Measurements from ENCODE around the gene CYP2C18. TPM values are rescaled to one million over a fixed set of nuclear protein-coding genes. Genes with fewer than 3 reads are reported as not detected.
"Not testable (repeated sequence)": the region's sequence is repeated elsewhere in the genome, so short reads cannot be mapped to it uniquely, and the experiment has no call there.

Gene CYP2C18
- total RNA-seq, 1 donor from 2014 or later = not detected

GRCh38 chr10:94725871-94726270 lies 42.3 kb downstream of the CYP2C18 start:
- DNase-seq (ENCODE audit: low spot score) (no peak), ATAC-seq (no peak)
- intact Hi-C loops (cut with DNase I) = no loop called here

DNA sequence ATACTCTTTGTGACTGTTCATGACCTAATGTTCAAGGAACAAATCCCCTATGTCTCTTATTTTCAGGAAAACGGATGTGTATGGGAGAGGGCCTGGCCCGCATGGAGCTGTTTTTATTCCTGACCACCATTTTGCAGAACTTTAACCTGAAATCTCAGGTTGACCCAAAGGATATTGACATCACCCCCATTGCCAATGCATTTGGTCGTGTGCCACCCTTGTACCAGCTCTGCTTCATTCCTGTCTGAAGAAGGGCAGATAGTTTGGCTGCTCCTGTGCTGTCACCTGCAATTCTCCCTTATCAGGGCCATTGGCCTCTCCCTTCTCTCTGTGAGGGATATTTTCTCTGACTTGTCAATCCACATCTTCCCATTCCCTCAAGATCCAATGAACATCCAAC lies 51.7 kb downstream of the CYP2C18 start:
- ATAC-seq (no peak), DNase-seq (ENCODE audit: low spot score) (no peak)

GRCh38 chr10:94738588-94738987 lies 55.1 kb downstream of the CYP2C18 start:
- ATAC-seq (no peak), DNase-seq (ENCODE audit: low spot score) (no peak)
- intact Hi-C loops (cut with DNase I) = no loop called here

More for the DNA sequence above, 51.7 kb downstream of the CYP2C18 start:
- intact Hi-C loops (cut with DNase I) = no loop called here

GRCh38 chr10:94747137-94747536 lies 63.6 kb downstream of the CYP2C18 start:
- ATAC-seq = no peak
- intact Hi-C loops (cut with DNase I) = no loop called here
- DNase-seq (ENCODE audit: low spot score) = no peak

GRCh38 chr10:94747838-94748237 lies 64.3 kb downstream of the CYP2C18 start:
- intact Hi-C loops (cut with DNase I) = no loop called here
- ATAC-seq (no peak), DNase-seq (ENCODE audit: low spot score) (no peak)

GRCh38 chr10:94757916-94758315 lies 74.4 kb downstream of the CYP2C18 start:
- ATAC-seq (no peak), DNase-seq (ENCODE audit: low spot score) (no peak)
- intact Hi-C loops (cut with DNase I) = no loop called here

GRCh38 chr10:94760586-94761178 lies 77.2 kb downstream of the CYP2C18 start:
- DNase-seq (ENCODE audit: low spot score) (no peak), ATAC-seq (no peak)
- intact Hi-C loops (cut with DNase I) = loop anchor here (1.0 kb wide), 1 partner anchor 26 kb away; no protein-coding TSS in a partner anchor

DNA sequence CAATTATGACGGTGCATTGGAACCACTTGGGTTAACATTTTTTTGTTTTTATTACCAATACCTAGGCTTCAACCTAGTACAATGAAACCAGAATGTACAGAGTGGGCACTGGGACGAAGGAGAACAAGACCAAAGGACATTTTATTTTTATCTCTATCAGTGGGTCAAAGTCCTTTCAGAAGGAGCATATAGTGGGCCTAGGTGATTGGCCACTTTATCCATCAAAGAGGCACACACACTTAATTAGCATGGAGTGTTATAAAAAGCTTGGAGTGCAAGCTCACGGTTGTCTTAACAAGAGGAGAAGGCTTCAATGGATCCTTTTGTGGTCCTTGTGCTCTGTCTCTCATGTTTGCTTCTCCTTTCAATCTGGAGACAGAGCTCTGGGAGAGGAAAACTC lies 78.9 kb downstream of the CYP2C18 start, which contains the start of gene CYP2C19:
CYP2C19 (plus strand) TSS at position 289 of the 400 bp plus-strand sequence; CDS start at position 314, 25 bp downstream.
- DNase-seq (ENCODE audit: low spot score) = no peak
- intact Hi-C loops (cut with DNase I) = no loop called here

DNA sequence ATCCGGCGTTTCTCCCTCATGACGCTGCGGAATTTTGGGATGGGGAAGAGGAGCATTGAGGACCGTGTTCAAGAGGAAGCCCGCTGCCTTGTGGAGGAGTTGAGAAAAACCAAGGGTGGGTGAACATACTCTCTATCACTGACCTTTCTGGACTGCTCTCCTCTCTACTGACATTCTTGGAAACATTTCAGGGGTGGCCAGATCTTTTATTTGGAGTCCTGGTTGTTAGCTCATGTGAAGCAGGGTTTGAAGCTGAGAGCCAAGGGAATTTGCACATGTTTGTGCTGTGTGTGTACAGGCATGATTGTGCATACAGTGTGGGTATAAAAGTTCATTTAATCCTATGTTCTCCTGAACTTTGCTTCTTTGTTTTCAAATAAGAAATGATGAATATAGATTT lies 91.9 kb downstream of the CYP2C18 start:
- DNase-seq (ENCODE audit: low spot score); ATAC-seq; intact Hi-C loops (cut with DNase I): not testable (repeated sequence)

More for the DNA sequence above, 78.9 kb downstream of the CYP2C18 start, which contains the start of gene CYP2C19:
- no peak for ATAC-seq

- intact Hi-C loops (cut with DNase I) = no loop called here
- DNase-seq (ENCODE audit: low spot score) (no peak), ATAC-seq (no peak)
These were observed 94.4 kb downstream of the CYP2C18 start for GRCh38 chr10:94777886-94778458.

DNA sequence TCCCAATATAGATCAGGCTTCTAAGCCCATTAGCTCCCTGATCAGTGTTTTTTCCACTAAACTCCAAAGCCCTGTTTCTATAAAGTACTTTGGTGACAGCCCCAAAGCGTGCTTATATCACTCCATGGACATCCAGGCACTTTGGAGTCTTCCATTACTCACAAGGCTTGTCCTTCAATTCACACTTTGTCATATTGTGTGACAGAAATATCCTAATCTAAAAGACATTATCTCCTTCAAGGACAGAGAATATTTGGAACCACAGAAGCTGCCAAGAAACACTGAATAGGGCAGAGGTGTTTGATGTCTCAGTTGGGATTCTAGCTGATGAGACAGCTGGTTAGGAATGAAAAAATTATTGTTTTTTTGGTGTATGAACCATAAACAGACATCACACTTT lies 97.3 kb downstream of the CYP2C18 start:
- intact Hi-C loops (cut with DNase I) = no loop called here
- DNase-seq (ENCODE audit: low spot score) (no peak), ATAC-seq (no peak)

DNA sequence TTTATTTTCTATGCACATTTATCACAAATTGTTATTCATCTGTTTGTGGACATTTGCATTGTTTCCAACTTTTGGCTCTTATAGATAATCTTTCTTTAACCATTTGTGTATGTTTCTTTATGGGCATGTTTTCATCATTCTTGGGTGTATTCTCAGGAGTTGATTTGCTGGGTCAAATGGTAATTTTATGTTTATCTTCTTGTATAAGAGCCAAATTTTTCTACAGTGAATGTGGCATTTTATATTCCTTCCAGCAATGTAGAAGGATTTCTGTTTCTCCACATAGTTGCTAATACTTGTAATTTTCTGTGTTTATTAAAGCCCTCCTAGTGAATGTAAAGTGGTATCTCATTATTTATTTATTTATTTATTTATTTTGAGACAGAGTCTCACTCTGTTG lies 100.7 kb downstream of the CYP2C18 start:
- ATAC-seq (no peak), DNase-seq (ENCODE audit: low spot score) (no peak)
- intact Hi-C loops (cut with DNase I) = no loop called here

DNA sequence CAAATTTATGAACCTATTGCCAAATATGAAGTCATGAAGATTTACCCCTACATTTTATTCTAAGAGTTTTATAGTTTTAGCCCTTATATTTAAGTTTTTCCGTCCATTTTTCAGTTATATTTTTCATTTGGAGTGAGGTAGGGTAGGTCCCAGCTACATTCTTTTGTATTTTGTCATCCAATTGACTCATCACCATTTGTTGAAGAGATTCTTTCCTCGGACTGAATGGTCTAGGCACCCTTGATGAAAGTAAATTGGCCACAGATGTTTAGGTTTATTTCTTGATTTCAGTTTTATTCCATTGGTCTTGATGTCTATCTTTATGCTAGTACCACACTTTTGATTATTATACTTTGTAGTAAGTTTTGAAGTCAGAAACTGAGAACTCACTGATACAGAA lies 101.7 kb downstream of the CYP2C18 start:
- ATAC-seq (no peak), DNase-seq (ENCODE audit: low spot score) (no peak)
- intact Hi-C loops (cut with DNase I) = no loop called here

Other genes starting within 250 kb of the CYP2C18 start
- gene HELLS, start 137.9 kb upstream of the CYP2C18 start, total RNA-seq = 6.2 TPM
- gene CYP2C19, start 79.0 kb downstream of the CYP2C18 start, total RNA-seq = not detected